ENCODE results near the gene PREX1.

Gene PREX1

DNA sequence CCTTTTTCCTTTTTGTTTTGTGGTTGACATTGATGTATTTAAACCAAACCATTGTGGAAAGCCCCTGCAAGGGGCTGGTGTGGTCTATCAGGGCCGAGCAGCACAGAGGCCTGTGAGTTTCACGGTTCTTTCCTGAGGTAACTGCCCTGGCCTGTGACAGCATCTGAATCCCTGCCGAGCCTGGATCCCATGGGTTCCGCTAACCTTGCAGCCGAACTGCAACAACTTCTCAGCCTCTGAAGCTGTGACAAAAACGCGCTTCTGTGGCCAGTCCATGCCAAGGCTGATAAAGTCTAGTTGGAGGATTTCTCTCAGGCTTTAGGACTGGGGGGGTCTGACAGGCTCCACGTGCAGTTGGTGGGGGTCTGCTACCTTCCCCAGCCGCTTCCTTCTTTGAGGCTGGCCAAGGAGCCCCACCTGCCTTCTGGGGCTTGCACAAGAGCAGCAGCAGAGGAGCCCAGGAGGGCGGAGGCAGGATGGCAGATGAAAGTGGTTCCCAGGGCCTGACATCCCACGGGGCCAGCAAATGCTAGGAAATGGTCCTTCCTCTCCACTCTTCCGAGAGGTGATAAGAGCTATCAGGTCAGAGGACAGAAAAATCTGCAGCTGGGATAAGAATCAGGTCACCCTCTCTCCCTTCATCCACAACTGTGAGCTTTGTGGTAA is 150.9 kb downstream of the PREX1 start:
- TF ChIP-seq, protein P1, sequence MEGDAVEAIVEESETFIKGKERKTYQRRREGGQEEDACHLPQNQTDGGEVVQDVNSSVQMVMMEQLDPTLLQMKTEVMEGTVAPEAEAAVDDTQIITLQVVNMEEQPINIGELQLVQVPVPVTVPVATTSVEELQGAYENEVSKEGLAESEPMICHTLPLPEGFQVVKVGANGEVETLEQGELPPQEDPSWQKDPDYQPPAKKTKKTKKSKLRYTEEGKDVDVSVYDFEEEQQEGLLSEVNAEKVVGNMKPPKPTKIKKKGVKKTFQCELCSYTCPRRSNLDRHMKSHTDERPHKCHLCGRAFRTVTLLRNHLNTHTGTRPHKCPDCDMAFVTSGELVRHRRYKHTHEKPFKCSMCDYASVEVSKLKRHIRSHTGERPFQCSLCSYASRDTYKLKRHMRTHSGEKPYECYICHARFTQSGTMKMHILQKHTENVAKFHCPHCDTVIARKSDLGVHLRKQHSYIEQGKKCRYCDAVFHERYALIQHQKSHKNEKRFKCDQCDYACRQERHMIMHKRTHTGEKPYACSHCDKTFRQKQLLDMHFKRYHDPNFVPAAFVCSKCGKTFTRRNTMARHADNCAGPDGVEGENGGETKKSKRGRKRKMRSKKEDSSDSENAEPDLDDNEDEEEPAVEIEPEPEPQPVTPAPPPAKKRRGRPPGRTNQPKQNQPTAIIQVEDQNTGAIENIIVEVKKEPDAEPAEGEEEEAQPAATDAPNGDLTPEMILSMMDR (IDR thresholded peaks at IDR 0.05): no peak
- no peak overlapping the region for H3K27ac ChIP-seq
- peaks cover 0 to 4% (median 2%) of the 10 kb centered on the region in 4 donors for H3K4me1 ChIP-seq
- H3K36me3 ChIP-seq: peaks cover 5 to 42% (median 29%) of the 10 kb centered on the region in 3 donors
- H3K27me3 ChIP-seq: no peaks in the 10 kb centered on the region
- H3K4me3 ChIP-seq: no peak overlapping the region
- H3K9me3 ChIP-seq: no peaks in the 10 kb centered on the region
- intact Hi-C loops (cut with DNase I; ENCODE audit: low total_unique reads): no loop called here
- DNase-seq: no peak

DNA sequence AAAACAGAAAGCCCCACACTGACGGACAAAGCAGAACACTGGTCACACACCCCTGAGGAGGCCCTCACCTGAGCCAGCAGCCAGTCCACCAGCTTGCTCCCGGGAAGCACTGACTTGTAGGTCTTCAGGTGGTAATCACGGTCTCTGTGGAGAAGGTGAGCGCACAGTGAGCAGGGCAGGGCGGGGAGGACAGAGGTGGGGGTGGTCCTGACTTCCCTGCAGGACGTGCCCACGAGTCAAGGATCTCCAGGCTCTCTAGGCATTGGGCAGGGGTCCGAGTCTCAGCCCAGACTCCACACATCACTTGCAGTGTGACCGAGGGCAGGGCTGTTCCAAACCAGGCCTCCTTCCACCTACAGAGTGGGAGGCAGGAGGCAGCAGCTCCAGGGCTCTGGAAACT is 151.7 kb downstream of the PREX1 start:
- no peak overlapping the region for H3K4me3 ChIP-seq
- peaks cover 5 to 42% (median 29%) of the 10 kb centered on the region in 3 donors for H3K36me3 ChIP-seq
- TF ChIP-seq, protein P1 (IDR thresholded peaks at IDR 0.05): no peak
- H3K27ac ChIP-seq: no peak overlapping the region
- H3K4me1 ChIP-seq: no peaks in the 10 kb centered on the region
- no peaks in the 10 kb centered on the region for H3K27me3 ChIP-seq
- intact Hi-C loops (cut with DNase I; ENCODE audit: low total_unique reads): no loop called here
- no peak for DNase-seq
- no peaks in the 10 kb centered on the region for H3K9me3 ChIP-seq

DNA sequence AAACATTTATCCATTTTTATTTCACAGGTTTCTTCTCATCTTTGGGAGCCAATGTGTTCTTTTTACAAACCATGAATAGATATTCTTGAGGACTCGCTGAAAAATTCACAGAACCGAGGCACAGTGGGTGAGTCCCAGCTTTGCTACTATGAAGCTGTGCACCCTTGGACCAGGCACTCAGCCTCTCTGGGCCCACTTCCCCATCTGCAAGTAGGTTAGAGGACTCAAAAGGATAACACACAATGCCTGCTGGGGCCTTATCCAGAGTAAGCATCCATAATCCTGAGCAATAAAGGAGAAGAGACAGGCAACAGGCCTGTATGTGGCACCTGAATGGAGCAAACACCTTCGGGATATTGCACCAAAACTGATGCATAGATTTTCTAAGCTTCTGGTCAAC is 153.3 kb downstream of the PREX1 start:
- Histone ChIP-seq H3K4me3 (no peak overlapping the region), H3K4me1 (no peaks in the 10 kb centered on the region), H3K27ac (no peak overlapping the region), H3K27me3 (no peaks in the 10 kb centered on the region), H3K9me3 (no peaks in the 10 kb centered on the region), H3K36me3 (peaks cover 5 to 37% (median 25%) of the 10 kb centered on the region in 3 donors)
- no peak for DNase-seq
- TF ChIP-seq, protein P1 (IDR thresholded peaks at IDR 0.05): no peak
- intact Hi-C loops (cut with DNase I; ENCODE audit: low total_unique reads): no loop called here

GRCh38 chr20:48673507-48673906 is 154.3 kb downstream of the PREX1 start:
- Histone ChIP-seq H3K27me3 (no peaks in the 10 kb centered on the region), H3K4me1 (peaks cover 0 to 6% (median 4%) of the 10 kb centered on the region in 4 donors), H3K27ac (no peak overlapping the region), H3K4me3 (no peak overlapping the region), H3K36me3 (peaks cover 0 to 27% (median 15%) of the 10 kb centered on the region in 3 donors), H3K9me3 (no peaks in the 10 kb centered on the region)
- TF ChIP-seq, protein P1 (IDR thresholded peaks at IDR 0.05): no peak
- intact Hi-C loops (cut with DNase I; ENCODE audit: low total_unique reads): no loop called here
- no peak for DNase-seq

- DNase-seq: no peak
- Histone ChIP-seq H3K9me3 (no peaks in the 10 kb centered on the region), H3K27ac (no peak overlapping the region), H3K36me3 (peaks cover 0 to 16% (median 12%) of the 10 kb centered on the region in 3 donors), H3K4me3 (no peak overlapping the region), H3K27me3 (no peaks in the 10 kb centered on the region), H3K4me1 (peaks cover 0 to 13% (median 11%) of the 10 kb centered on the region in 4 donors)
- TF ChIP-seq, protein P1 (IDR thresholded peaks at IDR 0.05): no peak
- intact Hi-C loops (cut with DNase I; ENCODE audit: low total_unique reads): no loop called here
Observed at GRCh38 chr20:48672324-48672723, 155.5 kb downstream of the PREX1 start.
